HG02571 (cell line): ENCODE data around the gene FTSJ1.

Source experiments
- ATAC-seq: cut with Tn5 transposase; IDR thresholded peaks from one replicate; pipeline ENCODE4 v1.9.1; 2021; ENCODE audit warnings: mild to moderate bottlenecking, moderate library complexity; ENCODE audit not compliant: unreplicated experiment

Gene FTSJ1

DNA sequence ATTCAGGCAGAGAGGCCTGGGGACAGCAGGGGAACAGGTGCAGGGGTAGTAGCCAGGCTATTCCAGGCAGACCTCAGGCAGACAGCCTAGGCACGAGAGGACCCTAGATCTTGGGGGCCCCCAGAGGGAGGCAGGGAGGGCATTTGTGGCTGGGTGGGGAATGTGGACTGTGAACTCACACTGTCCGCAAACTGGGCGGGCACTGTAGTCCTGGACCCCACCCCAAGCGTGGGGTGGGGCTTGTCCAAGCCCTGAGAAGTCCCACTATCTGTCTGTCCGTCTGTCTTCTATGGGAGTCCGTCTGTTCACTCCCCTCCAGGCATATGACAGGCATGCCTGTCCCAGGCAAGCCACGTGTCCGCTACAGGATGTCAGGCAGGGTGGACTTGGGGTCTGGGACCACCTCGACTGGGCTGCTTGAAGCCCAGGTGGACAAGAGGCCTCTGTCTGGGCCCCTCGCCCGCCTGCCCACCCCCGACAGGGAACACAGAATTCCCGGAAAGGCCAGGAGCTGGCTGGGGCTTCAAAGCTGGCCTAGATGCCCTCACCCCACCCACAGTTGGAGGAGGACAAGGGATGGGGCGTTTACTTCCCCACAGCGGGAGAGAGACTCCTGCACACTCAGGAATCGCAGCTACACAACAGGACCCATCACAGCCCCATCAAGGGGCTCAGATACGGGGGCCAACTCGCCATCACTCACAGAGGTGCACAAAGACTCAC is 5.7 kb upstream of the FTSJ1 start, which contains the start of gene SLC38A5:
Gene SLC38A5, minus strand, starts transcription at position 151 of the 723 bp plus-strand sequence. CDS start 2,336 bp downstream, outside the sequence.
- ATAC-seq = no peak

DNA sequence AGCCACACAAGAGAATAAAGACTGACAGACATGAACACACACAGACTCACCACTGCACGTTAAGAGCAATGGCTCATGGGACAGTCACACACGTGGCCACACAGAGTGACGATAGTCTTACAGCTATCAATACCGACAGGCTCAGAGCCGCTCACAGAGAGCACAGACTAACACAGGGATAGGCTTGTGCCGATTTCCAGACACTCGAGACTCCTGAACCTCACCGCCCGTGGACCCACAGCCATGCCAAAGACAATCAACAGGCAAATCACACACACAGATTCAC is 5.2 kb upstream of the FTSJ1 start:
- no peak for ATAC-seq

DNA sequence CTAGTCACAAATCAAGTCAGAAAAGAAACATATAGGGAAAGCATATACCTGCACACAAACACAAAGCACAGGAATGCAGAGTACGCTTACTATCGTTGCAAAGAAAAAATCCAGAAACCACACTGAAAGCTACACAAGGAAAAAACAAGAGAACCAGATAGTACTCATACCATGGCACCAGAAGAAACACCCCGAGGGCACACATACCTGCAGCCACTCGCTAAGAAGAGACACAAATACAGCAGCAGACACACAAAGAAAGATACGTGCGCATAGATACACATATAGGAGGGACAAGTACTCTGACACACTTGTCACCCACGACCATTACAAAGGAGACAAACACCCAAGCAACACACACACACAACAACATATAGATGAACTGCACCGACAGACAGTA is 4.5 kb upstream of the FTSJ1 start:
- no peak for ATAC-seq

DNA sequence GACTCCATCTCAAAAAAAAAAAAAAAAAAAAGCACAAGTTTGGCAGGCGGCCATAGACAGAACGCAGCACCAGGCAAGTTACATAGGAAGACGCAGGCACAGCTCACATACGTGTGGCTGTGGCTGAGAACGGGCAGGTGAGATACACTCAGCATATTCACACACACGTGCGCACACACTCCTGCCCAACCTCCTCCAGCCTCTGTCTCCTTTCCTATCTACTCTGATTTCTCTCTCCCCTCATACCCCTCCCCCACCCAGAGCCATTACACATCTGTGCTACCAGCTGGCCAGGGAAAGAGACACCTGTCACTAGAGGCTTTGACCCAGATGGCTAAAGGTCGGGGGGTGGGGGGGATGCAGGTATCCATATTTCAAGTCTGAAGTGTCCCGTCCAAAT is 3.8 kb upstream of the FTSJ1 start:
- ATAC-seq = no peak

DNA sequence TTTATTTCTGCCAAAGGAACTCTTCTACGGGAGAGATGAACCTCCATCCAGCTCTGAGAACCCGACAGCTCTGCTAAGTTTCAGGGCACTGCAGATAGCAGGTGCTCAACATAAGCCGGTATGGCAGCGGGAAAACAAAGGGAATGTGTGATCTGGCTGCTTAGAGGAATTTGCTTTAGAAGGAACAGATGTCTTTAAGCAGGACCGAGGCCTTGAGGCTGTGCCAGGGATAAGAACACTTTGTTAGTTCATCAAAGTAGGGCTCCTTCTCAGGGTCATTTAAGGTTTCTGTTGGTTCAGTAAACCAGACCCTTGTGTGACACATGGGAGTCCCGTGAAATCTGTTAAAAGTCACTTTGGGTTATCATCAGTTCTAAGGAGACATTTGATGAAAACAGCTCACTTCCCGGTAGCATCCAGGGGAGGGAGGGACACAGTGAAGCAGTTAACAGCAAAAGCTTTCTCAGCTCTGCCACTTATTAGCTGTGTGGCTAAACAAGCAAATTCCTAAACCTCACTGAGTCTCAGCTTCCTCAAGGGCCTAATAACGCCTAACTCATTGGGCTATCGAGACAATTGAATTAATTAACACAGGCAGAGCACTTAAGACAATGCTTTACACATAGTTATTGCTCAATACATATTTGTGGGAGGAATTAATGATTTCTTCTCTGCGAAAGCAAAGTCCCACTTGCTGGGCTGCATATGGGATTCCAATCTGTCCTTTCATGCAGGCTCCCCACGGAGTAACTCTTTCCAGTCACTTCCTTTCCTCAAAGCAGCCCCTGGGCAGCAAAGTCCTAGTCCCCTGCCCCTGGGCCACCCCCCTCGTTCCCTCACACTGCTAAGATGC is 2.9 kb upstream of the FTSJ1 start:
- no peak for ATAC-seq

DNA sequence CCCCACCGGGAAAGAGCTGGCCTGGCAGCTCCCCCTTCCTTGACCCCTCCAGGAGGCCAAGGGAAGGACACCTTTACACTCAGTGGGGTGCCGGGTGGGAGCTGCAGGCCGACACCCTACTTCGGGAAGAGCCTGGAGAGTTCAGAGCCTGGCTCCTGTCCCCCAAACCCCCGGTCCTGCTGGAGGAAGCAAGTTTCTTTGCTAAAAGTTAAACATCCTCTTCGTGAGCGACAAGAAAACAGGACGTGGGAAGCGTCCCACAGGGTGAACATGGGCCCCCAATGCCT is 2.4 kb upstream of the FTSJ1 start:
- no peak for ATAC-seq

DNA sequence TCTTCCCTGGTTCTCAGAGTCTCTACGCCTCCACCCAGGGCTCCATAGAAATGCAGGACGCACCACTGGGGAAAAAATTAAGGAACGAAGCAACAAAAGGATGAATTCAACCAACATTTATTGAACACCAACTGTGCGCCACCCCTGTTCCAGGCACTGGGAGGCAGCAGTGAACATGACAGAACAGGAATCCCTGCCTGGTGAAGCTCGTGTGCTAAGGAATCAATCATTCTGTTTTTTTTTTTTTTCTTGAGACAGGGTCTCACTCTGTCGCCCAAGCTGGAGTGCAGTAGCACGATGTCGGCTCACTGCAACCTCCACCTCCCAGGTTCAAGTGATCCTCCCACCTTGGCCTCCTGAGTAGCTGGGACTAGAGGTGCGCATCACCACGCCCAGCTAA is 1.9 kb upstream of the FTSJ1 start:
- no peak for ATAC-seq

DNA sequence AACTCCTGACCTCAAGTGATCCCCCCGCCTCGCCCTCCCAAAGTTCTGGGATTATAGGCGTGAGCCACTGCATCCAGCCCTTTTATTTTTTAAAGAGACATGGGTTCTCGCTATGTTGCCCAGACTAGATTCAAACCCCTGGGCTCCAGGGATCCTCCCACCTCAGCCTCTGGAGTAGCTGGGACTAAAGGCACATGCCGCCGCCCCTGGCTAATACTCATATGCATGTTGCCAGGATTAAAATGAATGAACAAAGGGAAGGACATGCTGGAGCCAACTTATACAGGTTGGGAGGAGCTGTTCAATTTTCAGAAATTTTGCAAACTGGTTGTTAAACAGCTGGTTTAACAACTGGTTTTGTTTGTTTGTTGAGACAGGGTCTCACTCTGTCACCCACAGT is 1.4 kb upstream of the FTSJ1 start:
- no peak for ATAC-seq

DNA sequence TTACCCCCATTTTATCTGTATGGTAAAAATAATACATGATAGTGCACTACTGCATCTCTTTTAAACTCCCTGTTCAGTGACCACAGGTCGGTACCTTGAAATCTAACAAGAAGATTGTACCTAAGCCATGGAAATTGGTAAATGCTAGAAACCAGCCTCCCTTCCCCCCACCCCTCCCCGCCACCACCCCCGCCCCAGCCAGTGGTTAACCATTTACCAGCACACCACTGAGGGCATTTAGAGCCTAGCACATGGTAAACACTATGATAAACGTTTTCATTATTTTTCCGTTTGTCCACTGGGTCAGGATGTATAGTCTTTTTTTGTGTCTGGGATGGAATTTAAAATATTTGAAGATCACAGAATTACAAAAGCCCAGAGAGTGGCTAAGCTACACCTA is 703 bp upstream of the FTSJ1 start:
- no peak for ATAC-seq

DNA sequence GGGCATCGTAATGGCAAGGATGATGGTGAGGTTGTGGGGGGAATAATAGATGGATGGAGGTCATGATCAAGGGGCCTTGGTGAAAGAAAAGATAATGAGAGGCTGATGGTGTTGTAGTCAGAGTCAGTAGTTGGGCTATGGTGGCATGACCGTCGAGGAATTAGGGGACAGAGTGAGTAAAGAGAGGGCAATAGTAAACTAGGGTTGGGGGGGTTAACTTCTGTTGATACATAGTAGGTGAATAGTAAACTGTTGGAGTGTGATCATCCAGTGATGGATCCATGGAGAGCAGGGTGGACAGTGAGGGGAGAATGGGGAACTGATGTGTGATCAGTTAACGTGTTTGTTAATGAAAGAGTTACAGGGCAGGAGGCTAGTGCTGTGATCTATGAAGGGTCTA is 920 bp downstream of the FTSJ1 start:
- ATAC-seq = no peak

DNA sequence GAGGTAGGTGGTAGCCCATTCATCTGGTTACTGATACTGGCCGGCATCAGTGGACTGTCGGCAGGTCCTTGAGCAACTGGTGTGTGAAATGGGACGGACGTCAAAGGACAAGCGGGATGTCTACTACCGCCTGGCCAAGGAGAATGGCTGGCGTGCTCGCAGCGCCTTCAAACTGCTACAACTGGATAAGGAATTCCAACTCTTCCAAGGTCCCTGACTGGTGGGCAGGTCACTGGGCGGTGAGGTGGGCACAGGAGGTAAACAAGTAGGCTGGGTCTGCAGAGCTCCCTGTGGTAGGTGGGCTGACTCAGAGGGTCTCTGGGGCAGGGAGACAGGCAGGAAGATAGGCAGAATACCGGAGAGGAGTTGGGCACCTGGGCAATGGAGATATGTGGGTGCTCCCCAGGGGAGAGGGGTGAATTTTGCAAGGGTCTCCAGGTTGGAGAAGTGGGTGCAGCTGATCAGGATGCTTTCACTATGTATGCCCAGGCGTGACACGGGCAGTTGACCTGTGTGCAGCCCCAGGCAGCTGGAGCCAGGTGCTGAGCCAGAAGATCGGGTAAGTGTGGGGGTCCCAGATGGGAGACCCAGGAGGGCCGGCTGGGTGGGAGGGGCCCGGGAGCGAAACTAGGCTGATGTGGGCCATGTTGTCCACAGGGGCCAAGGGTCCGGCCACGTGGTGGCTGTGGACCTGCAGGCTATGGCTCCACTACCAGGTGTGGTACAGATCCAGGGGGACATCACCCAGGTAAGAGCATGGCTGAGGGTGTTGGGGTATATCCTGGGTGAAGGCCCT is 2.2 kb downstream of the FTSJ1 start:
- ATAC-seq = no peak

DNA sequence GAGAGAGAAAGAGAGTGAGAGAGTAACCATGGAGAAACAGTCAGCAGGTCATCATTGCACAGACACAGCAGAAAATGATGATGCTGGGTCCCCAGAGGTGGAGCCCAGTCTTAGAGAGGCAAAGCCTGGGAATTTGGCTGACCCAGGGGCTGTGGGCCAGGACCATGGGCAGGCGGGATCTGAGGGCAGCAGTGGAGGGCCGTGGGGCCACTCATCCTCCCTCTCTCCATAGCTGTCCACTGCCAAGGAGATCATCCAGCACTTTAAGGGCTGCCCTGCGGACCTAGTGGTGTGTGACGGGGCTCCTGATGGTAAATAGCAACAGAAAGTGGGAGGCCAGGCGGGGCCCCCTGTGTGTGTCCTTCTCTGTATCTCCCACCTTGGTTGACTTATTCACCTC is 2.8 kb downstream of the FTSJ1 start:
- ATAC-seq = no peak

DNA sequence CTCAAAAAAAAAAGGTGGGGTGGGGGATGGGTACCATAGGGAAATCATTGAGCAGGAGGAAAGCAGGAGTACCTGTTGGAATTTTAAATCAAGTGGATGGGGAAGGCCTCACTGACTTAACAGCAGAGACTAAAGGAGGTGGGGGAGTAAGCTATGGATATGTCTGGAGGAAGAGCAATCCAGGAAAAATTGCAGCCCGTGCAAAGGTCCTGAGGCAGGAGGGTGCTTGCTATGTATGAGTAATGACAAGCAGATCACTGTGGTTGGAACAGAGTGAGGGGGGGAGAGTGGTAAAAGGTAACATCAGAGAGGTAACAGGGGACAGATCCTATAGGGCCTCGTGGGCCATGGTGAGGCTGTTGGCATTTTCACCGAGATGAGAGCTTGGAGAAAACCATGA is 4.1 kb downstream of the FTSJ1 start:
- no peak for ATAC-seq

DNA sequence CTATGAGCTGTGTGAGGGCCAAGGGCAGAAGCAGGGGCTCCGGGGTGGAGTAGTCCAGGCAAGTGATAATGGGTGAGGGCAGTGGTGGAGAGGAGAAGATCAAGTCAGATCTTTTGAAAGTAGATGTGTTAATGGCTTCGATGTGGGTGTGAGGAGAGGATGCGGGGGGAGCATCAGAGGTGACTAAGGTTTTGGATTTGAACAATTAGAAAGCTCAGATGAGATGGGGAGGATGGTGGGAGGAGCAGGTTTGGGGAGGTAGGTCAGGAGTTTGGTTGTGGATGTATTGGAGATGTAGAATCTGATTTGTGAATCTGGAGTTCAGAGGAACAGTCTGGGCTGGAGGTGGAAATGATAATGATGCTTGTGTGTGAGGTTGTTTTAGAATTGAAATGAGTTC is 4.6 kb downstream of the FTSJ1 start:
- no peak for ATAC-seq

DNA sequence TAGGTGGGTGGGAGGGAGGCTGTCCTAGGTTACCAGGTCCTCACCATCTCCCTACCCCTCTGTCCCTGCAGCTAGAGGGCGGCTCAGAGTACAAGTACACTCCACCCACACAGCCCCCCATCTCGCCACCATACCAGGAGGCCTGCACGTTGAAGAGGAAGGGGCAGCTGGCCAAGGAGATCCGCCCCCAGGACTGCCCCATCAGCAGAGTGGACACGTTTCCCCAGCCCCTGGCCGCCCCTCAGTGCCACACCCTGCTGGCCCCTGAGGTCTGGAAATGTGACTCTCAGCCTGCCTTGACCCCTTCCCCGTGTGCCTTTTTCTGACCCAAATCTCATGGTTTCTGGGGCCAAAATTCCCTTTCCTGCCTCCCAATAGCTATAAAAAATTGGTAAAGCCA is 6.5 kb downstream of the FTSJ1 start:
- ATAC-seq = no peak

DNA sequence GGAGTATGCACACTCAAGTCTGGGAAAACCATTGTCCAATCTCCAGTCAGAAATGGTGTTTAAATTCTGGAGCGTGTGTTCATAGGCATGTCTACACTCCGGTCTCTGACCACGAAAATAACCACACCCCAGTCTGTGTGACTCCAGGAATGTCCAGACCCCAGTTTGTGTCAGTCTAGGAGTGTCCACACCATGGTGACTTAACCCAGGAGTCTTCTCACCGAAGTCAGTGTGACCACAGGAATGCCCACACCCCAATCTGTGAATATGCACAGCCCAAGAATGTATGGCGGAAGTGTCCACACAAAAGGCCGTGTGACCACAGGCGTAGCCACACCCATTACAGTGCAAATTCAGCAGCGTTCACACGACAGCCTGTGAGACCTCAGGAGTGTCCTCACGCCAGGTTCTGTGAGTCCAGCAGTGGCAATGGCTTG is 11.4 kb downstream of the FTSJ1 start:
- ATAC-seq = no peak

DNA sequence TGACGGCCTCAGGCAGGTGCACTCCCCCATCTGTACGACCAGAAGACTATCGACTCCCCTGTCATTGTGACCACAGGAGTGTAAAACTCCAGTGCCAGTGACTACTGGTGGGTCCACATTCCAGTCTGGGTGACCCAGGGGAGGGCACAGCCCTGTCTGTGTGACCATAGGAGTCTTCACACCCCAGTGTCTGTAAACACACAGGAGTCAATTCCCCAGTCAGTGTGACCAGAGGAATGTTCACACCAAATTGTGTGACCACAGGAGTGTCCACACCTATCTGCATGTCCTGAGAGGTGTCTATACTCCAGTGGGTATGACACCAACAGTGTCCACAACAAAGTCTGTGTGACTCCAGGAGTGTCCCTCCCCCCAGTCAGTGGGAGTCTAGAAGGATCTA is 12.0 kb downstream of the FTSJ1 start:
- no peak for ATAC-seq

DNA sequence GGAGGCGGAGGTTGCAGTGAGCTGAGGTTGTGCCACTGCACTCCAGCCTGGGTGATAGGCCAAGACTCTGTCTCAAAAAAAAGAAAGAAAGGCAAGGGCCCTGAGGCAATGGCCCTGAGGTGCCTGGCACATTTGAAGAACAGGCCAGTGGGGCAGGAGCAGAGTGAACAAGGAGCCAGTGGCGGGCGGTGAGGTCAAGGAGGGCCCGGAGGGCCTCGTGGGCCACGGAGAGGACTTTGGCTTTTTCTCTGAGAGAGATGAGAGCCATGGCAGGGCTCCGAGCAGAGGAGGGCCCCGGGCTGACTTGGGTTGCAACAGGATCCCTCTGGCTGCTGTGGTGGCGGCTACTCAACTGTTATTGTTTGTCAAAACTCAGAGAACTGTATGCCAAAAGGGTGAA is 13.3 kb downstream of the FTSJ1 start:
- no peak for ATAC-seq

DNA sequence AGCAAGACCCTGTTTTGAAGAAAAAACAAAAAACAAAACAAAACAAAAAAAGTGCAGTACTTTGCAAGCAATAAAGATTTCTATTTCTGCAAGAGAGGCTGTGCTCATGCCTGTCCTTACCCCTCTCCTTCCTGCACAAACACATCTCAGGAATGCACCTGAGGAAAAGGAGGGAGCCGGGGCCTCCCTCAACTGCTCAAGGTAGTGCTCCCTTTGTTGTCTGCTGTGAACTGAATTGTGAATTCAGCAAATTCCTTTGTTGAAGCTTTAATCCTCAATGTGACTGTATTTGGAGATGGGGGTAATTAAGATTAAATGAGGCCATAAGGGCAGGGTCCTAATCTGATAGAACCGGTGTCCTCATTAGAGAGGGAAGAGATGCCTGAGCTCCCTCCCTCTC is 13.9 kb downstream of the FTSJ1 start:
- no peak for ATAC-seq

DNA sequence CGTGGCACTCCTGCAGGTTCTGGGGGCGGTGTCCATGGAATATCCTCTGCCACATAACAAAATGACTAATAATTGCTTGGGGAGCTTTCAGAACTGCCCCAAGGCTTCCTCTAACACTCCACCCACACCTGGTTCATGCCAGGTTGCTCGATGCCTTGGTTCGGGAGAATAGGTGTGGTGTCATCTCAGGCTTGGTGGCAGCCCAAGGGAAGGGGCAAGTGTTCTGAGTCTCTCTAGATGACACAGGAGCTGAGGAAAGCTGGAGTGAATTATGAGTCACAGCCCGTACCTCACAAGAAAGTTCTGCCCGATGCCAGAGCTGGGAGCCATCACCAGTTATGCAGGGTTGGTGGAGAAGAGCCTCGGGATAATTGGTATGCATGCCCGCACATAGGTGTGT is 14.7 kb downstream of the FTSJ1 start:
- ATAC-seq = no peak

DNA sequence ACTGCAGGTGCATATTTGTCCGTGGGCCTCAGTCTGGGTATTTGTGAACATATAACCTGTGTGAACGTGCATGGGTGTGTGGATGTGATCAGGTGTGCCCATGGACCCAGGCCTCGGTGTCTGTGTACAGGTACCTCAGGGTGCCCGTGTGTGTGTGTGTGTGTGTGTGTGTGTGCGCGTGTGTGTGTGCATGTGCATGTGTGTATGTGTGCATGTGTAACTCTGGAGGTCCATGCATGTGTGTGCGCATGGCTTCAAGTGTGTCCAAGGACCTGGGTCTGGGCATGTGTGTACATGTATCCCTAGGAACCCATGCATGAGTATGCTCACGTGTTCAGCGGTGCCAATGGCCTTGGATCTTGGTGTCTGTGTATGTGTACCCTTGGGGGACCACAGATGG is 15.8 kb downstream of the FTSJ1 start:
- no peak for ATAC-seq

DNA sequence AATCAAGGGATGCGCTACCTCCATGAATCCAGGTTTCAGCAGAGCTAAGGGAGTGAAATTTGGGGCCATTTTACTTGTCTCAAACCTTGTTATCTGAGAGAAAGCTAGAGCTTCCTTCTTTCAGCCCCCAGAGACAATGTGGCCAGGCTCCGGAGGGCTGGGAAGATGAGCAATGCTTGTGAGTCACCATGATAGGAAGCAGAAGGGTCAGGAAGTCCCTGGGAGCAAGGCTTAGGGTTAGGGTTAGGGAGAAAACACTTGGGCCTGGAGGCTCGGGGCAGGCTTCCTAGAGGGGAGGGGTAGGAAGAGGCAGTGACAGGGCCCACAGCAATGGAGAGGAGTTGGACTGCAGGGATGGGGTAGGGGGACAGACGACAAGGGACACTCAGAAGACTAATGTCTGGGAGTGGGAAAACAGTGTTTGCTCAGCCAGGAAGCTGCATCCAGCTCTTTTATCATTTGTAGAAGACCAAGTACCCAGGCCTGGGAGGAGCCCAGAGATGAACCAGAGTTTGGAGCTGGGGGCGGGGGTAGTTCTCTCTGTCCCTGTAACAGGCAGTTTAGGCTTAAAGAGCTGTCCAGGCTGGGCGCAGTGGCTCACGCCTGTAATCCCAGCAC is 16.4 kb downstream of the FTSJ1 start:
- no peak for ATAC-seq
